HG03139 (cell line): ENCODE results near the gene SCNN1G.
"Not testable (repeated sequence)": the region's sequence is repeated elsewhere in the genome, so short reads cannot be mapped to it uniquely, and the experiment has no call there.

ENCODE experiments used
- ATAC-seq: cut with Tn5 transposase; IDR thresholded peaks from one replicate; pipeline ENCODE4 v1.9.1; 2021; ENCODE audit not compliant: unreplicated experiment

SCNN1G gene, protein sequence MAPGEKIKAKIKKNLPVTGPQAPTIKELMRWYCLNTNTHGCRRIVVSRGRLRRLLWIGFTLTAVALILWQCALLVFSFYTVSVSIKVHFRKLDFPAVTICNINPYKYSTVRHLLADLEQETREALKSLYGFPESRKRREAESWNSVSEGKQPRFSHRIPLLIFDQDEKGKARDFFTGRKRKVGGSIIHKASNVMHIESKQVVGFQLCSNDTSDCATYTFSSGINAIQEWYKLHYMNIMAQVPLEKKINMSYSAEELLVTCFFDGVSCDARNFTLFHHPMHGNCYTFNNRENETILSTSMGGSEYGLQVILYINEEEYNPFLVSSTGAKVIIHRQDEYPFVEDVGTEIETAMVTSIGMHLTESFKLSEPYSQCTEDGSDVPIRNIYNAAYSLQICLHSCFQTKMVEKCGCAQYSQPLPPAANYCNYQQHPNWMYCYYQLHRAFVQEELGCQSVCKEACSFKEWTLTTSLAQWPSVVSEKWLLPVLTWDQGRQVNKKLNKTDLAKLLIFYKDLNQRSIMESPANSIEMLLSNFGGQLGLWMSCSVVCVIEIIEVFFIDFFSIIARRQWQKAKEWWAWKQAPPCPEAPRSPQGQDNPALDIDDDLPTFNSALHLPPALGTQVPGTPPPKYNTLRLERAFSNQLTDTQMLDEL

DNA sequence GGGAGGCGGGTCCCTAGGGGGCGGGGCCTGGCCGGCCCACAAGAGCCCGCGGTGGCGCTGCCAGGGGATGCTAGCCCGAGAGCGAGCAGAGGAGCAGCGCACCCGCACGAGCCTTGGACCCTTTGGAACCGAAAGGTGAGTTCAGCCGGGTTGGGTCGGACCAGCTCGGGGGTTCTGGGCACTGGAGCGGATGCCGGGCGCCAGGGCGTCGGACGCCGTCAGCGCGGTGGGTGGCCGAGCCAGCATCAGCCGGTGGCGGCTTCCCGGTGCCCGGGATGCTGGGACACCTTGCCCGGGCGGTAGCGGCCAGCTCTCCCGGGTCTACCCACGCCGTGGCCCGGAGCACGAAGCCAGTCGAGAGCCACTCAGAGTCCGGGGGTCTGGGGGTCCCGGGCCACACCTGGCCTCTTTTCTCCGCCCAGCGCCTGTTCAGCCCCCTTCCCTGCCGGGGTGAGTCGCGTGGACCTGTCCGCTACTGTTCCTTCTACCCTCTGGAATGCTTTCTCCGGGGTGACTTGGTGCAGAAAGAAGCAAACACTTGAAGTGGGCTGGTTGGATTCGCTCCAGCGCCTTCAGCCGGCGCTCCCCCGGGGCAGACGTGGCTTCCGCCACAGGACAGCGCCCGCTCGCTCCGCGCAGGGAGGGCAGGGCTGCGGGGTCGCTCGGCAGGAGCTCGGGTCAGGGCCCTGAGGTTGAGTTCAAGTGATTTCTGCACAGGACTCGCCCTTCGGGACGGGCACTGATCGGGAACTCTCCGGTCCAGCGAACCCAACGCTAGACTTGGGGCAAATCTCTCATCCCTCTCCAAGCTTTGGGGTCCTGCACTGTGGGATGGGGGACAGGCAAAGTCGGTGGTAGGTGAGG is at the start of gene SCNN1G:
TSS of gene SCNN1G (plus strand) at position 67 of the 864 bp plus-strand sequence. CDS start 3,527 bp downstream, outside the sequence.
- no peak for ATAC-seq

DNA sequence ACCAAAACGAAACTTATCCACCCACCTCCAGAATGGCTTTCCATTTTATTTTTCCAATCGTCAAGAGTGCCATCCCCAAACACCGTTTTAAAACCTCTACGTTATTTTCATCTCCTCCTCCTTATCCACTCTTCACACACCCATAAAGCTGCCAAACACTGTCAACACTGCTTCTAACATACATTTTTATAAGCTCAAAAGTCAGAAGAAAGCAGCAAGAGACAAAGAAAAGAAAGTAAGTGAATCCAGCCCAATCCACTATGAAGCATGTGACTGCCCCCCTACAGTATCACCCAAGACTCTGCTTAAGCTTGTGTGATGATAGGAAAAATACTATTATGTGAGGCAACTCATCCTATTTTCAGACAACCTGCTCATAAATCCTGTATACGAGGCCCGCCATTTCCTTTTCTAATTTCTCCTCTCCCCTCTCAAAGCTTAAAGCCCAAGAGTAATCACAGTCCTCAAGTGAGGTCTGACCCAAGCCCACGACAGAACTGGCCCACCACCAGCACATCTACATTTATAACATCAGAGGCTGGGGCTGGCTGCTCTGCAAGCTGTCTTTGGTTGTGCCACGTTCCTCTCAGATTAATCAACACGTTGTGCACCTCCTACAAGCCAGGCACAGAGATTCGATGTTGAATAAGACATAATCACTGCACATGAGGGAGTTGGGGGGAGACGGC is 49.6 kb upstream of the SCNN1G start:
- no peak for ATAC-seq

- ATAC-seq = no peak
These were observed 48.3 kb upstream of the SCNN1G start for GRCh38 chr16:23134274-23134673.

- ATAC-seq = no peak
These were observed 45.3 kb upstream of the SCNN1G start for GRCh38 chr16:23137256-23137655.

- ATAC-seq = no peak
These were observed 44.7 kb upstream of the SCNN1G start for GRCh38 chr16:23137818-23138217.

DNA sequence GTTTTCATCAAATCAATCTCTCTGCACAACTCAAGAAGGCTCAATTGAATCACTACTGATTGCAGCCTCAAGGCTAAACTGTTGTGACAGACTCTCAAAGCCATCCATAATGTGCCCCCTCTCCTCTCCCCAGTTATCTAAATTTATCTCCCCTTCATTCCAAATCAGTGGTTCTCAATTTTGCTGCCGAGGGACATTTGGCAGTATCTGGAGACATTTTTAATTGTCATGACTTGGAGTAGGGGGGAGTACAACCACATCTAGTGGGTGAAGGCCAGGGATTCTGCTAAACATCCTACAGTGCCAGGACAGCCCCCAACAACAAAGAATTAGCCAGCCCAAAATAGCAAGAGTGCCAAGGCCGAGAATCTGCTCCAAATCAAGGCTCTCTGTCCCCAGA is 42.4 kb upstream of the SCNN1G start:
- no peak for ATAC-seq

GRCh38 chr16:23141033-23141432 is 41.5 kb upstream of the SCNN1G start:
- ATAC-seq = no peak

DNA sequence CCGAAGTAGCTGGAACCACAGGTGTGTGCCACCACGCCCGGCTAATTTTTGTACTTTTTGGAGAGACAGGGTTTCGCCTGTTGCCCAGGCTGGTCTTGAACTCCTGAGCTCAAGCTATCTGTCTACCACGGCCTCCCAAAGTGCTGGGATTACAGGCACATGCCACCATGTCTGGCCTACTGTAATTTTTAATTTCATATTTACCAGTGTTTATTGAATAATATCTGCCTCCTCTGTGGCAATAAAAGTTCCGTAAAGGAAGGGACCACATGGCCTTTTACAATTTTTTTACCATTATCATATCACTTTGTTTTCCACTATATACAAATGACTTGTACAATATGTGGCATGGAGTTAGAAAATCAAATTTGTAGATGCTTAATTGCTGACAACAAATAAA is 41.0 kb upstream of the SCNN1G start:
- no peak for ATAC-seq

GRCh38 chr16:23141959-23142740 is 40.4 kb upstream of the SCNN1G start:
- no peak for ATAC-seq

GRCh38 chr16:23143391-23143790 is 39.2 kb upstream of the SCNN1G start:
- no peak for ATAC-seq

DNA sequence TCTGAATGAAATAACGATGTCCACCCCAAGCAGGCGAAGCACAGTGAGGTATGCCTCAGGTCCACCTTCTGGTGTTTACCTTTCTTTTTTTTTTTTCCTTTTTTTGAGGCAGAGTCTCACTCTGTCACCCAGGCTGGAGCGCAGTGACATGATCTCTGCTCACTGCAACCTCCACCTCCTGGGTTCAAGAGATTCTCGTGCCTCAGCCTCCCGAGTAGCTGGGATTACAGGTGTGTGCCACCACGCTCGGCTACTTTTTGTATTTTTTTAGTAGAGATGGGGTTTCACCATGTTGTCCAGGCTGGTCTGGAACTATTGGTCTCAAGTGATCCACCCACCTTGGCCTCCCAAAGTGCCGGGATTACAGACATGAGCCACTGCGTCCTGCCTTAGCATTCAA is 38.2 kb upstream of the SCNN1G start:
- not testable (repeated sequence) for ATAC-seq

DNA sequence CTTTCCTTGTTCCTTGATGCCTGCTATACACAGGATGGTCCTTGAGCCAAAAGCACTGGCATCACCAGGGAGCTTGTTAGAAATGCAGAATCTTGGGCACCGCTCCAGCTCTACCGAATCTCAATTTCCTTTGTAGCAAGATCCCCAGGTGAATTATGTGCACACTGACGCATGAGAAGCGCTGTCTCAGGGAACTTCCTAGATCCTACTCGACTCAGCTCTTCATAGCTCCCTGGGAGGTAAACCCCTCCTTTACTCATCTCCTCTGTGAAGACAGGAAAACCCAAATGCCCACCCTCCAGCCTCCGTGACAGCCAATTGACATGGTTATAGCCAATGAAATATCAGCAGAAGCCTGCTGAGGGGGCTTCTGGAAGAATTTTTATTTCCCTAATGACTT is 37.4 kb upstream of the SCNN1G start:
- no peak for ATAC-seq

DNA sequence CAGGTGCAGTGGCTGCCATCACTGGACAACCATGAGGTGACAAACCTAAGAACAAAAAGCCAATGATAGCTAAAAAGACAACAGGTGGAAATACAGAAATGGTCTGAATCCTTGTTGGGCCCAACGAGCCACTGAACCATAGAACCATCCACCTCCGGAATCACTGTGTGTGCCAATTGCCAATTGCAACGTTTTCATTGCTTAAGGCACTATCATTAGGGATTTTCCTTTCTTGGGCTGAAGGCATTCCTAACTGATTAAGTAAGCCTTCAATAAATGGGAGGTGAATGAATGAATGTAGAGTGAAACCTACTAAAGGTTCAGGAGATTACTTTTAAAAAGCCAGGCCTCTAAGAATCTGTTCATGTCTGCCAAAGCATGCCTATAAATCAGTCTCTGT is 36.9 kb upstream of the SCNN1G start:
- ATAC-seq = no peak

DNA sequence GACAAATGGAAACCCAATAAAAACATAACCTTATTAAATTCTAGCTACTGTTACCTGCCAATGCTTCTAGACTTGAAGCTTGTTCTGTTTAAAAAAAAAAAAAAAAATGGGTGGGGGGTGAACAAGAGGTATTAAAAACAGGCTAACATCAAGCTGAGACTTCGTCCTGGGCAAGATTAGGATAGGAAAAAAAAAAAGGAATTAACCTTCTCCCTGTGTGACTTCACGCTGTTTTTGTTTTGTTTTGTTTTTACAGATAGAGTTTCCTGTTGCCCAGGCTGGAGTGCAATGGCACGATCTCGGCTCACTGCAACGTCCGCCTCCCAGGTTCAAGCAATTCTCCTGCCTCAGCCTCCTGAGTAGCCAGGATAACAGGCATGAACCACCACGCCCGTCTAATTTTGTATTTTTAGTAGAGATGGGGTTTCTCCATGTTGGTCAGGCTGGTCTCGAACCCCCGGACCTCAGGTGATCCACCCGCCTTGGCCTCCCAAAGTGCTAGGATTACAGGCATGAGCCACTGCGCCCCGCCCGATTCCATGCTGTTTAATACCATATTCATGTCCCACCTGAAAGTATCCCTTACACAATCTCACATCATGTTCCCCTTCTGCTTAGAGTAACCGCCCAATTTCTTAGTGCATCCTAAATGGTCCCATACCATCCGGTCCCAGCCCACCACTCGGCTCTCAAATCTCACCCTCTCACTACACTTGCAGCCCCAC is 35.5 kb upstream of the SCNN1G start:
- no peak for ATAC-seq

DNA sequence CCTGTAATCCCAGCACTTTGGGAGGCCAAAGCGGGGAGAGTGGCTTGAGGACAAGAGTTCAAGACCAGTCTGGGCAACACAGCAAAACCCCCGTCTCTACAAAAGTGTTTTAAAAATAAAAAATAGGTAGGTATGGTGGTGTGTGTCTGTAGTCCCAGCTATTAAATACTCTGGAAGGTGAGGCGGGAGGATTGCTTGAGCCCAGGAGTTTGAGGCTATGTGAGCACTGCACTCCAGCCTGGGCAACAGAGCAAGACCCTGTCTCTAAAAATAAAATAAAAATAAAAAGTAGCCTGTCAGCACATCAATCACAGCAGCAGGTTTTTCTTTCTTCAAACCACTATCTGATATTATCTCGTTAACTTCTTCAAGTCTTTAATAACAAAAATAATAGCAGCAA is 34.9 kb upstream of the SCNN1G start:
- no peak for ATAC-seq

DNA sequence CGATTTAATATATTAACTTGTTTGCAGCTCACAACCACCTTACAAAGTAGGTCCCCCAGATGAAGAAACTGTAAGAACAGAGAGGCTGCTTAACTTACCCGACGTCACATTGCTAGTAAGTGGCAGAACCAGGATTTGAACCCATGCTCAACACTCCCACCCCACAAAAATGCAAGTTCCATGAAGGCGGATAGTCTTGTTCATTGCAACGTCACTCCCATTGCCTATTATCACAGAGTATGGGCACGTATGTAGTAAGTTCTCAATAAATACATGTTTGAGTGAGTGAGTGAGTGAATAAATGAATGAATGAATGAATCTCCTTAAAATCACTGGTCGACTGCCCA is 34.4 kb upstream of the SCNN1G start:
- no peak for ATAC-seq

GRCh38 chr16:23148513-23149266 is 33.9 kb upstream of the SCNN1G start:
- ATAC-seq = peak; percentile 29

GRCh38 chr16:23149267-23149992 is 33.1 kb upstream of the SCNN1G start, which contains the start of gene USP31:
TSS of gene USP31 (minus strand) at chr16:23149452. CDS start at chr16:23149270, 182 bp downstream.
- peak; percentile 95 for ATAC-seq
